Measurements from ENCODE around the gene CSHL1. TPM values are rescaled to one million over a fixed set of nuclear protein-coding genes. Genes with fewer than 3 reads are reported as not detected.
"Not testable (repeated sequence)": the region's sequence is repeated elsewhere in the genome, so short reads cannot be mapped to it uniquely, and the experiment has no call there.

CSHL1 gene
- total RNA-seq, 2 experiments from 2014 or later, result not detected

- Mint-ChIP-seq H3K27ac (no peak overlapping the region), H3K4me3 (no peak overlapping the region), H3K9me3 (no peaks in the 10 kb centered on the region), H3K27me3 (ENCODE audit: low read depth) (no peaks in the 10 kb centered on the region), H3K36me3 (ENCODE audit: low read depth) (peaks cover 7% of the 10 kb centered on the region), H3K4me1 (ENCODE audit: low read depth) (peaks cover 14% of the 10 kb centered on the region)
- intact Hi-C loops (cut with micrococcal nuclease), result no loop called here
- CTCF ChIA-PET, result interaction anchor here (1.1 to 5.5 kb wide), 5 partner anchors 9 to 98 kb away, joined by 3 to 50 read pairs (median 7); partner anchors contain the start of gene GH1
- DNase-seq, result no peak
These were observed 16.6 kb upstream of the CSHL1 start for GRCh38 chr17:63927464-63928171.

GRCh38 chr17:63926164-63926563, 15.1 kb upstream of the CSHL1 start:
- CTCF ChIA-PET, result interaction anchor here (0.7 to 3.0 kb wide), 3 partner anchors 15 to 21 kb away, joined by 3 to 10 read pairs (median 10); partner anchors contain the start of gene CSHL1
- DNase-seq, result no peak
- no peaks in the 10 kb centered on the region for H3K27me3 Mint-ChIP-seq (ENCODE audit: low read depth)
- H3K4me3 Mint-ChIP-seq, result no peak overlapping the region
- H3K36me3 Mint-ChIP-seq (ENCODE audit: low read depth), result peaks cover 7% of the 10 kb centered on the region
- H3K4me1 Mint-ChIP-seq (ENCODE audit: low read depth), result peaks cover 5% of the 10 kb centered on the region
- H3K9me3 Mint-ChIP-seq, result no peaks in the 10 kb centered on the region
- intact Hi-C loops (cut with micrococcal nuclease), result no loop called here
- no peak overlapping the region for H3K27ac Mint-ChIP-seq

GRCh38 chr17:63925615-63926014, 14.6 kb upstream of the CSHL1 start:
- DNase-seq, result no peak
- intact Hi-C loops (cut with micrococcal nuclease), result no loop called here
- CTCF ChIA-PET, result interaction anchor here (0.6 to 3.0 kb wide), 4 partner anchors 14 to 209 kb away, joined by 3 to 10 read pairs (median 7); partner anchors contain the start of gene CSHL1
- peaks cover under 1% of the 10 kb centered on the region for H3K4me1 Mint-ChIP-seq (ENCODE audit: low read depth)
- no peak overlapping the region for H3K4me3 Mint-ChIP-seq
- H3K36me3 Mint-ChIP-seq (ENCODE audit: low read depth), result peaks cover 5% of the 10 kb centered on the region
- no peaks in the 10 kb centered on the region for H3K27me3 Mint-ChIP-seq (ENCODE audit: low read depth)
- H3K9me3 Mint-ChIP-seq, result no peaks in the 10 kb centered on the region
- H3K27ac Mint-ChIP-seq, result no peak overlapping the region

GRCh38 chr17:63922402-63922801, 11.3 kb upstream of the CSHL1 start:
- H3K4me3 Mint-ChIP-seq; H3K36me3 Mint-ChIP-seq (ENCODE audit: low read depth); H3K9me3 Mint-ChIP-seq; DNase-seq; intact Hi-C loops (cut with micrococcal nuclease); H3K27ac Mint-ChIP-seq; H3K4me1 Mint-ChIP-seq (ENCODE audit: low read depth); H3K27me3 Mint-ChIP-seq (ENCODE audit: low read depth): not testable (repeated sequence)
- CTCF ChIA-PET, result interaction anchor here (0.6 to 2.6 kb wide), 4 partner anchors 16 to 211 kb away, joined by 3 to 7 read pairs (median 3); no protein-coding TSS in a partner anchor

- H3K4me3 Mint-ChIP-seq, result not testable (repeated sequence)
These were observed 9.7 kb upstream of the CSHL1 start for GRCh38 chr17:63920779-63921178.

GRCh38 chr17:63920050-63920449, 9.0 kb upstream of the CSHL1 start:
- intact Hi-C loops (cut with micrococcal nuclease), result not testable (repeated sequence)

More at GRCh38 chr17:63920779-63921178, 9.7 kb upstream of the CSHL1 start:
- H3K27me3 Mint-ChIP-seq (ENCODE audit: low read depth); DNase-seq; H3K36me3 Mint-ChIP-seq (ENCODE audit: low read depth); intact Hi-C loops (cut with micrococcal nuclease); H3K27ac Mint-ChIP-seq; H3K9me3 Mint-ChIP-seq; H3K4me1 Mint-ChIP-seq (ENCODE audit: low read depth): not testable (repeated sequence)
- CTCF ChIA-PET, result interaction anchor here (1.2 to 5.5 kb wide), 7 partner anchors 10 to 212 kb away, joined by 3 to 91 read pairs (median 42); partner anchors contain the start of gene CD79B

GRCh38 chr17:63919311-63919723, 8.3 kb upstream of the CSHL1 start:
- Mint-ChIP-seq H3K27ac (no peak overlapping the region), H3K4me1 (ENCODE audit: low read depth) (peaks cover 5% of the 10 kb centered on the region), H3K4me3 (no peak overlapping the region), H3K27me3 (ENCODE audit: low read depth) (no peaks in the 10 kb centered on the region), H3K36me3 (ENCODE audit: low read depth) (no peaks in the 10 kb centered on the region), H3K9me3 (no peaks in the 10 kb centered on the region)
- DNase-seq, result peak; percentile 86
- intact Hi-C loops (cut with micrococcal nuclease), result loop anchor here (1.0 kb wide), 5 partner anchors 27 to 211 kb away; partner anchors contain the start of gene ERN1
- CTCF ChIA-PET, result interaction anchor here (0.7 to 5.5 kb wide), 35 partner anchors 8 to 372 kb away, joined by 3 to 91 read pairs (median 4); partner anchors contain the start of genes CD79B, CSHL1 and ICAM2

More at GRCh38 chr17:63920050-63920449, 9.0 kb upstream of the CSHL1 start:
- not testable (repeated sequence) for H3K4me3 Mint-ChIP-seq; H3K36me3 Mint-ChIP-seq (ENCODE audit: low read depth); H3K27ac Mint-ChIP-seq; H3K9me3 Mint-ChIP-seq; H3K27me3 Mint-ChIP-seq (ENCODE audit: low read depth); H3K4me1 Mint-ChIP-seq (ENCODE audit: low read depth); DNase-seq
- CTCF ChIA-PET, result interaction anchor here (0.7 to 5.5 kb wide), 32 partner anchors 9 to 371 kb away, joined by 3 to 91 read pairs (median 4); partner anchors contain the start of genes CD79B, CSHL1 and ICAM2

- not testable (repeated sequence) for H3K4me1 Mint-ChIP-seq (ENCODE audit: low read depth); H3K4me3 Mint-ChIP-seq; H3K36me3 Mint-ChIP-seq (ENCODE audit: low read depth); DNase-seq; H3K27ac Mint-ChIP-seq; H3K9me3 Mint-ChIP-seq; H3K27me3 Mint-ChIP-seq (ENCODE audit: low read depth)
- intact Hi-C loops (cut with micrococcal nuclease), result loop anchor here (1.0 kb wide), 5 partner anchors 27 to 211 kb away; partner anchors contain the start of gene ERN1
- CTCF ChIA-PET, result interaction anchor here (0.7 to 5.5 kb wide), 29 partner anchors 8 to 372 kb away, joined by 3 to 91 read pairs (median 4); partner anchors contain the start of genes CD79B, CSHL1 and ICAM2
These were observed 7.8 kb upstream of the CSHL1 start, which contains the start of gene GH1 for GRCh38 chr17:63918789-63919305. Gene GH1, minus strand, starts transcription at chr17:63918839. Its CDS starts 63 bp downstream, at chr17:63918776.

- Mint-ChIP-seq H3K9me3 (no peaks in the 10 kb centered on the region), H3K4me3 (no peak overlapping the region), H3K27me3 (ENCODE audit: low read depth) (no peaks in the 10 kb centered on the region), H3K27ac (no peak overlapping the region), H3K36me3 (ENCODE audit: low read depth) (no peaks in the 10 kb centered on the region), H3K4me1 (ENCODE audit: low read depth) (peaks cover 5% of the 10 kb centered on the region)
- intact Hi-C loops (cut with micrococcal nuclease), result no loop called here
- DNase-seq, result no peak
- CTCF ChIA-PET, result interaction anchor here (0.6 to 5.5 kb wide), 17 partner anchors 7 to 214 kb away, joined by 3 to 91 read pairs (median 11); partner anchors contain the start of genes CD79B and CSHL1
These were observed 7.2 kb upstream of the CSHL1 start for GRCh38 chr17:63918305-63918704.

GRCh38 chr17:63917646-63918045, 6.6 kb upstream of the CSHL1 start:
- no peak overlapping the region for H3K27ac Mint-ChIP-seq
- CTCF ChIA-PET, result interaction anchor here (0.9 to 5.5 kb wide), 9 partner anchors 13 to 109 kb away, joined by 3 to 91 read pairs (median 15); partner anchors contain the start of gene CD79B
- H3K27me3 Mint-ChIP-seq (ENCODE audit: low read depth), result no peaks in the 10 kb centered on the region
- peaks cover 5% of the 10 kb centered on the region for H3K4me1 Mint-ChIP-seq (ENCODE audit: low read depth)
- H3K9me3 Mint-ChIP-seq, result no peaks in the 10 kb centered on the region
- H3K4me3 Mint-ChIP-seq, result no peak overlapping the region
- no peak for DNase-seq
- intact Hi-C loops (cut with micrococcal nuclease), result no loop called here
- H3K36me3 Mint-ChIP-seq (ENCODE audit: low read depth), result no peaks in the 10 kb centered on the region

GRCh38 chr17:63917206-63917605, 6.1 kb upstream of the CSHL1 start:
- DNase-seq; H3K36me3 Mint-ChIP-seq (ENCODE audit: low read depth); H3K4me1 Mint-ChIP-seq (ENCODE audit: low read depth); H3K27ac Mint-ChIP-seq; intact Hi-C loops (cut with micrococcal nuclease); H3K27me3 Mint-ChIP-seq (ENCODE audit: low read depth); H3K4me3 Mint-ChIP-seq; H3K9me3 Mint-ChIP-seq: not testable (repeated sequence)
- CTCF ChIA-PET, result interaction anchor here (1.2 to 5.5 kb wide), 6 partner anchors 13 to 109 kb away, joined by 3 to 91 read pairs (median 46); partner anchors contain the start of gene CD79B

- Mint-ChIP-seq H3K9me3 (no peaks in the 10 kb centered on the region), H3K27ac (no peak overlapping the region), H3K4me3 (no peak overlapping the region), H3K4me1 (ENCODE audit: low read depth) (peaks cover 5% of the 10 kb centered on the region), H3K27me3 (ENCODE audit: low read depth) (no peaks in the 10 kb centered on the region), H3K36me3 (ENCODE audit: low read depth) (no peaks in the 10 kb centered on the region)
- CTCF ChIA-PET, result interaction anchor here (1.4 to 5.5 kb wide), 6 partner anchors 11 to 216 kb away, joined by 3 to 91 read pairs (median 27); partner anchors contain the start of gene CD79B
- no peak for DNase-seq
- intact Hi-C loops (cut with micrococcal nuclease), result no loop called here
These were observed 5.6 kb upstream of the CSHL1 start for GRCh38 chr17:63916566-63917185.
